ENCODE measurements around the gene PRDM8. TPM values are rescaled to one million over a fixed set of nuclear protein-coding genes. Genes with fewer than 3 reads are reported as not detected.
A peak's percentile ranks its signal among the peaks of the same experiment; 100 is the strongest.

Gene PRDM8
- total RNA-seq, 2 experiments from 2014 or later: not detected

GRCh38 chr4:80171656-80172055 is 25.6 kb upstream of the PRDM8 start:
- Histone ChIP-seq H2AFZ (ENCODE audit: low read length) (no peak overlapping the region), H3K9me3 (ENCODE audit: low read length) (no peaks in the 10 kb centered on the region), H3K36me3 (ENCODE audit: insufficient read depth, low read length) (no peaks in the 10 kb centered on the region), H3K4me3 (ENCODE audit: low read depth, low read length, poor library complexity, severe bottlenecking) (no peak overlapping the region), H3K4me2 (ENCODE audit: low read length) (no peak overlapping the region), H4K20me1 (ENCODE audit: insufficient read depth, low read length) (no peaks in the 10 kb centered on the region), H3K79me2 (ENCODE audit: insufficient read depth, low read depth, low read length) (no peaks in the 10 kb centered on the region), H3K27ac (ENCODE audit: low read depth, low read length, poor library complexity, severe bottlenecking) (no peak overlapping the region), H3K4me1 (ENCODE audit: insufficient read depth, low read length, poor library complexity, severe bottlenecking) (peaks cover 14% of the 10 kb centered on the region), H3K9me2 (ENCODE audit: insufficient read depth, low read length) (no peaks in the 10 kb centered on the region)
- DNase-seq (ENCODE audit: low spot score): no peak
- TF ChIP-seq EZH2phosphoT487 (IDR thresholded peaks at IDR 0.05; ENCODE audit: borderline replicate concordance, low read depth, low read length): no peak
- TF ChIP-seq CTCF (conservative IDR thresholded peaks at IDR 0.05; ENCODE audit: low read length): no peak
- ChIA-PET CTCF (ENCODE audit: unreplicated experiment) (no interaction called here), POLR2A (interaction anchor here (0.8 to 2.0 kb wide), 3 partner anchors 10 to 78 kb away, joined by 3 to 8 read pairs (median 4); no protein-coding TSS in a partner anchor)
- no TSS peak for BruUV-seq (replicated peaks)
- intact Hi-C loops (cut with micrococcal nuclease; ENCODE audit: unreplicated experiment): no loop called here

- no peak overlapping the region for H3K27ac ChIP-seq (ENCODE audit: low read depth, low read length, poor library complexity, severe bottlenecking)
- intact Hi-C loops (cut with micrococcal nuclease; ENCODE audit: unreplicated experiment): no loop called here
- ChIA-PET CTCF (ENCODE audit: unreplicated experiment) (no interaction called here), POLR2A (interaction anchor here (0.8 to 2.0 kb wide), 3 partner anchors 9 to 79 kb away, joined by 3 to 8 read pairs (median 4); no protein-coding TSS in a partner anchor)
- H3K9me3 ChIP-seq (ENCODE audit: low read length): no peaks in the 10 kb centered on the region
- no peaks in the 10 kb centered on the region for H3K36me3 ChIP-seq (ENCODE audit: insufficient read depth, low read length)
- H3K4me3 ChIP-seq (ENCODE audit: low read depth, low read length, poor library complexity, severe bottlenecking): no peak overlapping the region
- no TSS peak for BruUV-seq (replicated peaks)
- TF ChIP-seq CTCF (conservative IDR thresholded peaks at IDR 0.05; ENCODE audit: low read length): no peak
- no peaks in the 10 kb centered on the region for H3K79me2 ChIP-seq (ENCODE audit: insufficient read depth, low read depth, low read length)
- no peak for DNase-seq (ENCODE audit: low spot score)
- no peaks in the 10 kb centered on the region for H3K9me2 ChIP-seq (ENCODE audit: insufficient read depth, low read length)
- peaks cover 14% of the 10 kb centered on the region for H3K4me1 ChIP-seq (ENCODE audit: insufficient read depth, low read length, poor library complexity, severe bottlenecking)
- no peak overlapping the region for H3K4me2 ChIP-seq (ENCODE audit: low read length)
- H2AFZ ChIP-seq (ENCODE audit: low read length): peak overlapping the region; percentile 36; the same call in 1 of the 2 replicates
- H4K20me1 ChIP-seq (ENCODE audit: insufficient read depth, low read length): no peaks in the 10 kb centered on the region
Observed at GRCh38 chr4:80172203-80172602, 25.1 kb upstream of the PRDM8 start.

- peak; percentile 57 for DNase-seq (ENCODE audit: low spot score)
- no peaks in the 10 kb centered on the region for H4K20me1 ChIP-seq (ENCODE audit: insufficient read depth, low read length)
- peak overlapping the region; percentile 36; the same call in 1 of the 2 replicates for H2AFZ ChIP-seq (ENCODE audit: low read length)
- no peaks in the 10 kb centered on the region for H3K79me2 ChIP-seq (ENCODE audit: insufficient read depth, low read depth, low read length)
- ChIA-PET CTCF (ENCODE audit: unreplicated experiment) (interaction anchor here (1.0 kb wide), 1 partner anchor 10 kb away, joined by 3 read pairs; no protein-coding TSS in a partner anchor), POLR2A (no interaction called here)
- H3K36me3 ChIP-seq (ENCODE audit: insufficient read depth, low read length): no peaks in the 10 kb centered on the region
- H3K4me2 ChIP-seq (ENCODE audit: low read length): peak overlapping the region; percentile 21; the same call in 1 of the 2 replicates
- no peaks in the 10 kb centered on the region for H3K9me3 ChIP-seq (ENCODE audit: low read length)
- TF ChIP-seq EZH2phosphoT487 (IDR thresholded peaks at IDR 0.05; ENCODE audit: borderline replicate concordance, low read depth, low read length): no peak
- no peak for TF ChIP-seq CTCF (conservative IDR thresholded peaks at IDR 0.05; ENCODE audit: low read length)
- no peak overlapping the region for H3K4me3 ChIP-seq (ENCODE audit: low read depth, low read length, poor library complexity, severe bottlenecking)
- no TSS peak for BruUV-seq (replicated peaks)
- peaks cover 14% of the 10 kb centered on the region for H3K4me1 ChIP-seq (ENCODE audit: insufficient read depth, low read length, poor library complexity, severe bottlenecking)
- H3K9me2 ChIP-seq (ENCODE audit: insufficient read depth, low read length): no peaks in the 10 kb centered on the region
- no peak overlapping the region for H3K27ac ChIP-seq (ENCODE audit: low read depth, low read length, poor library complexity, severe bottlenecking)
- intact Hi-C loops (cut with micrococcal nuclease; ENCODE audit: unreplicated experiment): no loop called here
Observed at GRCh38 chr4:80173401-80173800, 23.9 kb upstream of the PRDM8 start.
